Fibroblast of skin of scalp (primary cell): ENCODE results near the gene BAHCC1.
A peak's percentile ranks its signal among the peaks of the same experiment; 100 is the strongest.
"Not testable (repeated sequence)": the region's sequence is repeated elsewhere in the genome, so short reads cannot be mapped to it uniquely, and the experiment has no call there.

ENCODE experiments used
- DNase-seq: peaks from one replicate; pipeline ENCODE4 v3.0.0-alpha.2; 2013

BAHCC1 gene

DNA sequence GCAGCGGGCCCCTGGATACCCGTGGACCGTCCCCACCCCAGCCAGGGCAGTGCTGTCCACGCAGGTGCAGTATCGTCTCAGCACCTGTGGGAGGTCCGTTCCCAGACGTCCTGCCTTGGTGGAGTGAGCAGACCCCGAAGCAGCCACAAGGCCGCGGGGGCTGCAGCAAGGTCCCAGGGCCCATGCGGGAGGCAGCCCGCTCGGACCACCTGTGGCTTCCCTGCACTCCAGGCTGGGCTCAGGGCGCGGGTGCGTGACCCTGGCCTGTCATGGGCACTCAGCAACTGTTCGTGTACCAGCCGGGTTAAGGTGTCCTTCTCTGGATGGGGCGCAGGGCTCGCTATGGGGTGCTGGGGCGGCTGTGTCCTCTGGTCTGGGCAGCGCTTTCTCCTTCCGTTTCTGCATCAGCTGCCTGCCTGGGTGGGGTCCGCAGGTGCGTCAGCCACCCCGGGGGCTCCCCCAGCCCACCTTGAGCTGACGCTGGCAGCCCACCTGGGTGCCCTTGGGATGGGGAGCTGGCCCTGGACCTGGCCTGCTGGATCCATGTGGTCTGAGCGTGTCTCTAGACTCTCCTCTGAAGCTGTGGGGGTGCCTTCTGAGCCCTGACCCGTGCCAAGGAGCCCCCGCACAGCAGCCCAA is 18.4 kb downstream of the BAHCC1 start:
- DNase-seq, result no peak

DNA sequence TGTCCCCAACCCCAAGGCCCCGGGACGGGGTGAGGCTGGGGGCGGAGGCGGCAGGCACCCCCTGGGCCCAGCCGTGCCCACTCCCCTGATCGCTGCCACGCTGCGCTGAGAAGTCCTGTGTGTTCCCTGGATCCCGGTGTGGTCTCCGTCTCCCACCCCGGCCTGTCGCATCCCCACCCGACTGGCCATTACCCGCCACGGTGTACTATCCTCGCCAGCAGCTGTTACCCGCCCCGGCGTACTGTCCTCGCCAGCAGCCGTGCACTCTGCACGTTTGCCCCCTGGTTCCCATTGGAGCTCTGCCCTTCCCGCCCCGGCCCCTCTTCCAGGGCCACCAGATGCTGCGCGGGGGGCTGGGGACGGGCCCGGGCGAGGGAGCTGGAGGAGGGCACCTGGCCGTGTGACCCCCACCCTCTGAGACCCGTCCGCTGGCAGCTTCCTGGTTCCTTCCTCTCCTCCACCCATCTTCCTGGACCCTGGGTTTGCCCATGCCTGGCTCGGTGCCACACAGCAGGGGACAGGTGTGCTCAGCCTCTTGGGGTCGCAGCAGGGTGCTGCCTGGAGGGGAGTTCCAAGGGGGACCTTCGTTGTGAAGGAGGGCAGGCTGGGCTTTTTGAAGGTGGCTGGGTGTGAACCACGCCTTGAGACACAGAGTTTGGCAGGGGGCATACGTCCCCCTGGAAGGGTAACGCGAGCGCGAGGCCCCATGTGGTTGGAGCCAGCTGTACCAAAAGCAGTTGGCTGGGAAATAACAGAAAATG is 19.7 kb downstream of the BAHCC1 start:
- DNase-seq, result no peak

GRCh38 chr17:81415681-81416080 is 20.4 kb downstream of the BAHCC1 start:
- no peak for DNase-seq

GRCh38 chr17:81416612-81417011 is 21.4 kb downstream of the BAHCC1 start:
- no peak for DNase-seq

DNA sequence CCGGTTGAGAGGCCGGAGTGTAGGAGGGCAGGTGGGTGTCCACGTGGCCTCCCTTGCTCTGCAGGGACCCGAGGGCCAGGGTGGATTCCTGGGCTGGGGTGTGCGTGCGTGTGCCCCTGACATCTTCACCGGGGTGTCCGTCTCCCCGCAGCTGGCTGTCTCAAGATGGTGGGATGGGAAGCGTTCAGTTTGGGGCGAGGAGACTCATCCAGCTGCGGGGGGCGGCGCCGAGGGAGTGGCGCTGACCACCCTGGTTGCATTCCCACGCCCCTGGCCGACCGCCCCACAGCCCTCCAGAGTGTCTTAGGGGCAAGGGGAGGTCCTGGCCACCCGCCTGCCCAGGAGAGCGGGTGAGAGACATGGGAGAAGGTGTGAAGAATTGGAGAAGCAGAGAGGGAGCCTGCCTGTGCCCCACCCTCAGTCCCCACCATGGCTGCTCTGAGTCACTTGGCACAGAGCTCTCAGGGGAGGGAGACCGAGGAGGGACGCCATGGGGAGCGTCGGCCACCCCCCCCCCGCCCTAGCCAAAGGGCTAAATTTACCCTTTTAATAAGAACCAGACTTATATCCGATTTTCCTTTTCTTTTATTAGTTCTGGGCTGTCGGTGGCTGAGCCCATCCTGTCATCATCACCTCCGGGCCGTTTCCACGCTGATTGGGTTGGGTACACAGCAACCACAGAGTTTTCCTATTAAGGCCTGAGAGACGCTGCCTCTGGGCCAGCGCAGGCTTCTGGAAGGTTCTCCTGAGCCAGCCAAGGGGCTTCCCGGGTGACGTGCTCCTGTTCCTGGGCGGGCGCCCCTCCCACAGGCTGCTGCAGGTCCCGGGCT is 22.0 kb downstream of the BAHCC1 start:
- DNase-seq, result peak; percentile 95

- no peak for DNase-seq
Measured at GRCh38 chr17:81417879-81418709, 22.8 kb downstream of the BAHCC1 start.

- peak; percentile 45 for DNase-seq
Measured at GRCh38 chr17:81418710-81419318, 23.6 kb downstream of the BAHCC1 start.

DNA sequence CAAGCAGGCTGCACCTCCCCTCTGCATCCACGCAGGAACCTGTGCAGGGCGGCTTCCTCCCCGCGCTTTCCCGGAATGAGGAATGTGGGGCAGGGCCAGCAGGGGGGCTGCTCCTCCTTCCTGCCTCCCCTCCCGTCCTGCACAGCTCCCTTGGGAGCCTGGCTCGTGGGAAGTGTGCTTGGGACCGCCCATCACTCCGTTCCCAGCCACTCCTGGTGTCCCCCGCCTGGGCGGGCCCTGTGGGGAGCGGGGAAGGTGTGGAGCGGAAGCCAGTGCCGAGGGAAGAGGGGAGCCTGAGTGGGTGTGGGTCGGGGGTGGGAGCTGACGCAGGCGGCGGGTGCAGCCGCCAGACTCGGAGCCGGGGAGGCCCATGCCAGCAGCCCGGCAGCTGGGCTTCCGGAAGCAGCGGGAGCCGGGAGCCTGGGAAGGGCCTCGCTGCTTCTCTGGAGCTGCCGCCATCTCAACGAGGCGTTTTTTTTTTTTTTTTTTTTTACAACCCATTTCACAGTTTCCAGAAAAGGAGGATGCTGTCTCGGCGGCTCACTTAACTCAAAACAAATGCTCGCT is 24.1 kb downstream of the BAHCC1 start:
- peak; percentile 99 for DNase-seq

- no peak for DNase-seq
Measured at GRCh38 chr17:81419886-81420768, 24.9 kb downstream of the BAHCC1 start.

DNA sequence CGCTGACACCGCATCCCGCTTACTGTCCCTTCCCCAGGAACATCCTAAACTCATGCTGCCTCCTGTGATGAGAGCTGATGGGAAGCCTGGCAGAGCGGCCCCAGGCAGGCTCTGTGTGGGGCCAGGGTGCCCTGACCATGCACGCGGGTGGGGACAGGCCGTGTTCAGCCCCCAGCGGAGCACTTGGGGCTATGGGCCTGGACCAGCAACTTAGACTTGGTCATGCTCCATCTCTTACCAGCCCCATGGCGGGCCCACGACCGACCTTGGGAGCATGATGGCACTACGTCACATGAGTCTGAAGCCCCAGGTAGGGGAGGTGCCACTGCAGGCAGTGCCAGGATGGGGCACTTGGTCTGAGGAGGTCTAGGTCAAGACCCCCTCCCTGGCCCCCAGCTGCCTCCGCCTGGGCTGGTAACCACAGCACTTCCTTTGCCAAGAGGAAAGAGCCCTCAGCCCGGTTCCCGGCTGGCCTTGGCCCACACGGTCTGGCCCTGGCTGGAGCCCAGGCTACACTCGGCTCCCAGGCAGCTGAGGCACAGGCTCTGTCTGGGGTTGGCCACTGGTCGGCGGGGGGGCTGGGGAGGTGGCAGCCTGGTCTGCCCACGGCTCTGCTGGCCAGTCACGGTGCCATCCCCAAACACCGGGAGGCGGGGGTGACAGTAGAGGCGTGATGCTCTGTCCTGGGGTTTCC is 25.7 kb downstream of the BAHCC1 start:
- DNase-seq, result peak; percentile 27

GRCh38 chr17:81422776-81423697 is 27.8 kb downstream of the BAHCC1 start:
- DNase-seq, result peak; percentile 99

GRCh38 chr17:81423698-81424071 is 28.4 kb downstream of the BAHCC1 start:
- no peak for DNase-seq

DNA sequence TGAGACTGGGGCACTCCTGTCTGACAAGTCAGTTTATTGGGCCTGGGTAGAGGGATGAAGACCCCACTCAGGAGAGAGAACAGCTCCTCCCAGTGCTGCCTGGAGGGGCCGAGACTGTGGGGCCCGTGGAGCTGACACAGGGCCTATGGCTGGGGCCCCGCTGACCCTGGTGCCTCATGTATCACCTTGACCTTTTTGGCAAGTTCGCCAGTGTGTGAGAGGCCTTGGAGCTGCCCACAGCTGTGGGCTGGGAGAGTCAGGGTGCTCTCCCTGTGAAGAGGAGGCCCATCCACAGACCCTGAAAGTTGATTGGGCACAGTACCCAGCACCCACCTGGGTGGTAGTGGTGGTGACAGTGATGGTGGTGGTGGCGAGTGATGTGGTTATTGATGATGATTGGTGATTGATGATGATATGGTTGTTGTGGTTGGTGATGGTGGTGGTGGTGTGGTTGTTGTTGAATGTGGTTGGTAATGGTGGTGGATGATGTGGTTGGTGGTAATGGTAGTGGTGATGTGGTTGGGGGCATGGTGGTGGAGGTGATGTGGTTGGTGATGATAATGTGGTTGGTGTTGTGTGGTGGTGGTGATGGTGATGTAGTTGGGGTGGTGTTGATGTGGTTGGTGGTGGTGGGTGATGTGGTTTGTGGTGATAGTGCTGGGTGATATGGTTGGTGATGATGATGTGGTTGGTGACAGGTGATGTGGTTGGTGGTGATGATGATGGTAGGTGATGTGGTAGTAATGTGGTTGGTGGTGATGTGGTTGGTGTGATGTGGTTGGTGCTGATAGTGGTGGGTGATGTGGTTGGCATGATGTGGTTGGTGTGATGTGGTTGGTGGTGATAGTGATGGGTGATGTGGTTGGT is 29.1 kb downstream of the BAHCC1 start:
- DNase-seq, result no peak

GRCh38 chr17:81425041-81425440 is 29.8 kb downstream of the BAHCC1 start:
- DNase-seq, result not testable (repeated sequence)

- not testable (repeated sequence) for DNase-seq
Measured at GRCh38 chr17:81425716-81426392, 30.6 kb downstream of the BAHCC1 start.

DNA sequence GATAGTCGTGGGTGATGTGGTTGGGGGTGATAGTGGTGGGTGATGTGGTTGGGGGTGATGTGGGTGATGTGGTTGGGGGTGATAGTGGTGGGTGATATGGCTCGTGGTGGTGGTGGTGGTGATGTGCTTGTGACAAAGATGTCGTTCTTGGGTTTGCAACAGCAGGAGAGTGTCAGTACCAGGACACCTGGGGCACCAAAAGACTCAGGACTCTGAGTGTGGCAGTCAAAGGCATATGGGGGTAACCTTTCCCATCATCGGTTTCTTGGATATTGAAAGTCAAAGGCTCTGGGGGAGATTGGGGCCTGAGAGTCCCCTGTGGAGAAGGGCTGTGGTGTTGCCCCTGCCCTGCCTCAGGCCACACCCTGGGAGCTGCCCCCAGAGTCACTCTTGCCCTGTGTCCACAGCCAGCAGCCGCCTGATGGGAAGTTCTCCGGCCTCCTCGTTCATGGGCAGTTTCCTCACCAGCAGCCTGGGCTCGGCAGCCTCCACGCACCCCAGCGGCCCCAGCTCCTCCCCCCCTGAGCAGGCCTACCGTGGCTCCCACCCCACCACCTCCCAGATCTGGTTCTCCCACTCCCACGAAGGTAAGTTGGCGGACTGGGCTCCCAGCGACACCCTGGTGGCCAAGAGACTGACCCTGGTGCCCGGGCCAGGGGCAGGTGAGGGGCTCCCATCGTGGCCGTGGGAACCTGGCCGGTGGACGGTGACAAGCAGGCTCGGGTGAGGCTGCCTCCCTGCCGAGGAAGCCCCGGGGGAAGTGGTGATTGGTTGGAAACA is 31.3 kb downstream of the BAHCC1 start:
- no peak for DNase-seq
